UCSD-AML1 (cell line): ENCODE measurements around the gene ACOX3.
"Not testable (repeated sequence)": the region's sequence is repeated elsewhere in the genome, so short reads cannot be mapped to it uniquely, and the experiment has no call there.

ENCODE experiments used
- DNase-seq: peaks from one replicate; lab custom pipeline; 2025; ENCODE audit not compliant: unreplicated experiment; lab: John Stamatoyannopoulos, UW

ACOX3 gene

DNA sequence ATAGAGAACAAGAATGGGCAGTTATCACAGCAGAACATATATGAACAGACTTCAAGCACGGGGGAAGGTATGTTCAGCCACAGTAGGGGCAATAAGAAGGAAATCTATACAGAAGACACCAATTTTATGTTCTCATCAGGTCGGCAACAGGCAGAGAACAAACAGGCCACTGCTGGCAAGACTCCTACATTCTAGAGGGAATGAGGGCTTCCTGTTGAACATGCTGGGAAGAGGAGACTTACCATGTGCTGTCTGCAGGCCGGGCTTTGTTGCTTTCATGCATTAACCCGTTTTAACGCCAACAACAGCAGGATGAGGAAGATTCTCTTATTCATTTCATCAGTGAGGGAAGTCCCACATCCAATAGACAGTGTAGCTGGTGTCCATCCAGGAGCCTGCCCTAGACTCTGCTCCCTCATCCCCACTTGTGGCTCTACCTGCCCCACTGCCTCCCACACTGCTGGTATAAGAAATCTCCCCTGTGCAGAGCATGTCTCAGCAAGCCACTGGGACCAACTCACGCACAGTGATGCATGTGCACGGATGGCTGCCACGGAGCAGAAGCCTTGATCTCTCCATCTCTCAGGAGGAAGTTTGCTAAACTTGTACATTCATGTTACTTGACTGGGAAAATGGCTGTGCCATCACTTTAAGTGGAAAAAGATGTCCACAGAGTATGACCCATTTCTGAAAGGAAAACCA, 84.5 kb downstream of the ACOX3 start:
- DNase-seq = no peak

DNA sequence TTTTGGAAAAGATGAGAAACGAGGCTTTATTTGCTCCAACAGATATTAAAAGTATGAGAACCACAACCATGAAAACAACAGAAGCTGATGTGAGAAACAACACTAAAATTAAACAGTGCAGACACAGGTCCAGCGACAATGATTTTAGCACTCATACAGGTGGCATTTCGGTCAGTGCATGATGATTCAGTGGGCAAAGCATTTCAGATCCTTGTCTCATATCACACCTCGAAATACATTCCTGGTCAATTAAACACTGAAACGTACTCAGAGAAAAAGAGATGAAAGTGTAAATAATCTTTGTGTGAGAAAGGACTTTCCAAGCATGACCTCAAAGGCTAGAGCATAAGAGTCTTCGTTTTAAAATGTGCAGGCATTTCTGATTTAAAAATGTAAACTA, 85.2 kb downstream of the ACOX3 start:
- no peak for DNase-seq

DNA sequence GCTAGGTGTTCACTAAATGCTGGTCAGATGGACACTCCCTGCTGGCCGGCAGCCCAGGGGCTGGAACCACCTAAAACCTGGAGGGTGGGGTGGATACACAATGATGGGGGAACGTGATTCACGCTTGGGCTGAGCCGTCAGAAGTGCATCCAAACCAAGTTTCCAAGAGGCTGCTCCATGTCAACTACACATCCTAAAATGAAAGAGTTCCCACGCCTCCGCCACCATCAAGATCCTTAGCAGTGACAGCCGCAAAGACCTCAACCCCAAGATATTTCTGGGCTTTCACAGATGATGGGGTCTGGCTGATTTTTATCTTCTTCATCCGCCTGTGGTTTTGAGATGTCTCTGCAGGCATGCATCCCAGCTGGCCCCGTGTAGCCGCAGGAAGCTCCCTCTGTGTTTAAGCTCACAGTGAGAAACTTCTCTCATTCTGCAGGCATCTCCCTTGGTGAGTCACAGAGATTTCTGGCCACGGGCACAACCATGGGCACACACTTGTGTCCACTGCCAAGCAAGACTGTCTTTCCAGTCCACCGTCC, 86.5 kb downstream of the ACOX3 start:
- DNase-seq = no peak

DNA sequence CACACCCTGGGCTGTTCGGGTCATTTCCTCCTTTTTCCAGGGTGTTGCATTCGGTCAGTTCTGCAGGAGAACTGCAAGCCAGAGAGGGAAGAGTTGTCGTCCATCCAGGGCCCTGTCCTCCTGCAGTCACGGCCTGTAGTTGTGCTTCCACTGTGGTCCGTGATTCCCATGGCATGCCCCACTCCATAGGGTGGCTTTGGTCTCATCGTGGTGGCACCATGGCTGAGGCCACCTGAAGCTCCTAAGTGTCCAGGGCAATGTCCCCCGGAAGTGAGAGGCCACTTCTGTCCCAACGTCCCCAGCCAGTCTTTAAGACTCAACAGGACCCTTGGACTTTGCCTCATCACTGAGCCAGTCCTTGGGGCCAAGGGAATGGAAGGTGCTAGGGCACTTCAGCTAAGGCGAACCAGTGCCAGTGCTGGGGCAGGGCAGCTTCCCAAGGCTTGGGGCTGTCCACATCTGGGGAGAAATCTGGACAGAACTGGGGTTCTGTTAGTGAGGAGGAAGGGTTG, 87.3 kb downstream of the ACOX3 start:
- no peak for DNase-seq

DNA sequence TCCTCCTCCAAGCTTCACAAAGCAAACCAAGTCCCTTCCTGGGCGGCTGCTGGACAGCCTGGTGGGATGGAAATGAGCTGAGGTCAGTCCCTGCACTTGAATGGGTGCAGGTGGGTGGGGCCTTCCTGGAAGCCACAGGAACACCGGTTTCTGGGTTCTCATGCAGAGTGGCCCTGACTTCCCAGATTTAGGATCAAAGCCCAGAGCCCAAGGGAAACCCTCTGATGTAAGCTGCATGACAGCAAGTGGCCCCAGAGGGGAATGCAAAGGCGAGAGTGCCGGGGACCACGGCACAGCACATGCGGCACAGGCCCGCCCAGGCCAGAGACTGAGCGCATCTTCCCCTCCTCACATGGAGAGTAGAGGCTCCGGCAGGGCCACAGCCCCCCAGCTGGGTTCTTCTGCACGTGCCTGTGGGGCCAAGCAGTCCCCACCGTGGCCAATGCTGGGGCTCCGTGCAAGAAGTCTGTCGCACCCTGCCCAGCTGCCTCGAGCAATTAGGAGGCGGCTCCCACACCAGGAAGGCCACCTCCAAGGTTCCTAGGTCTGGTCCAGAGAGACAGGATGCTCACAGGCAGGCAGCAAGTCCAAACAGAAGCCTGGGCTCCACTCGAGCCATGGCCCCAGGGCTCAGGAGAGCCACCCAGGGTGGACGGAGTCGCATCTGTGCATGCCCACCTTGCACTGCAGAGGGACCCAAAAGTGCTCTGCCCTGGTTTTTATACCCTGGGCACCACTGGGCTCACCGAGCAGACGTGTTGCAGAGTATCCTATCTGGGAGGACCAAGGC, 88.0 kb downstream of the ACOX3 start:
- no peak for DNase-seq

DNA sequence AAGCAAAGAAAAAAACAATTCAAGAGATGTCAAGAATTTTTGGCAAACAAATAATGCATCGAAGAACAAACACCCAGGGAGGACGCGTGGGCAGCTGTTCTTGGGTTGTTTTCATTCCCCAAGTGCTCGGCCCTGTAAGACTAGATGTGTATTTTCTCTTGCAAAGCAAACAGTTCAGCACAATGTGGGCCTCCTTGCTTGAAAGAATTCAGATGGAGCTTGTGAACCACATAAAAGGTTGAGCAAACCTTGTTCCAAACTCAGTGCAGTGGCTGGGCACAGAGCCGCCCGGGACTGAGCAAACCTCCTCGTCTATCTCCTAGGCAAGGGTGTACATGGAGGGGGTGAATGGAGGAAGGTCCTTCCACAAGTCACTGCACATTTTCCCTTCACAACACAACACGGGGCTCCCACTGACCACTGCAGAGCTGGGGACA, 88.6 kb downstream of the ACOX3 start:
- no peak for DNase-seq

DNA sequence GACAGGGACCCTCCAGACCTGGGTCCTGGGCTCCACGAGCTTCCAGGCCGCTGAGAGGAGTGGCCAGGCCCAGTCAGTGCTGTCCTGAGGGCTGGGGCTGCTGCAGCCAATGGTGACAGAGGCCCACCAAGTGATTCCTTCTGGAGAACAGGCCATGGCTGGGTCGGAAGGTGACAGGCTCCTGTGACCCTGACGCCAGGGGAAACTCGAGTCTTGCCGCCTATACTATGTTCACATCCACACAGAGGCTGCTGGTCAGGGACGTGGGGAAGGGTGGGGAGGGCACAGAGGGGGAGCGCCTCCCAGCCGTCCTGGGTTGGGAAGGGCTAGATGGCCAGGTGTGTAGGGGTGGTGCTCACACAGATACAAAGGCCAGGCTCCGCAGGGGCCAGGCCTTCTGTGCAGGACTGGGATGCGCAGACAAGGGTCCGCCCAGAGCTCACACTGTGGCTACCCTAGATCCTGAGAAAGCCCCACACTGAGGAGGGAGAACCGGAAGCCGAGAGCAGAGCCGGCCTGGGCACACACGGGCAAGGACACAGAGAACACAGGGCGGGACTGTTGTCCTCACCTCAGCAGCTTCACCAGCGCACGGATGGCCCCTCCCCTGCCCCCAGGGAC, 89.6 kb downstream of the ACOX3 start:
- DNase-seq = no peak

DNA sequence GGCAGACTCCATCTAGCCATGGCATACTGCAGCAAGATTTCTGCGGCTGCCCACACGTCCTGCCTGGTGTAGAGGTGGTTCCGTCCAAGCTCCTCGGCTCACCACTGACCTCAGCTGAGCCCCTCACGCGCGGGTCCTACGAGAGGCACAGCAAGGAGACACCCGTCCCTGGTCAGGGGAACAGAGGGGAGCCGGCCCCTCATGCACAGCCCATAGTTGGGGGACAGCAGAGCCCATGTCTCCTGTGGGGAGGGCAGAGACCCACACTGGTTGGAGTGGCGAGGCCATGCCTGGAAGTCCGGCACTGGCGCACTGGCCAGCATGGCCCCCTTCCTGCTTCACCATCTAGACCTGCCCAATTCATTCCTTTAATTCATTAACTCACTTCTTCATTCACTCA, 90.2 kb downstream of the ACOX3 start:
- DNase-seq = no peak

DNA sequence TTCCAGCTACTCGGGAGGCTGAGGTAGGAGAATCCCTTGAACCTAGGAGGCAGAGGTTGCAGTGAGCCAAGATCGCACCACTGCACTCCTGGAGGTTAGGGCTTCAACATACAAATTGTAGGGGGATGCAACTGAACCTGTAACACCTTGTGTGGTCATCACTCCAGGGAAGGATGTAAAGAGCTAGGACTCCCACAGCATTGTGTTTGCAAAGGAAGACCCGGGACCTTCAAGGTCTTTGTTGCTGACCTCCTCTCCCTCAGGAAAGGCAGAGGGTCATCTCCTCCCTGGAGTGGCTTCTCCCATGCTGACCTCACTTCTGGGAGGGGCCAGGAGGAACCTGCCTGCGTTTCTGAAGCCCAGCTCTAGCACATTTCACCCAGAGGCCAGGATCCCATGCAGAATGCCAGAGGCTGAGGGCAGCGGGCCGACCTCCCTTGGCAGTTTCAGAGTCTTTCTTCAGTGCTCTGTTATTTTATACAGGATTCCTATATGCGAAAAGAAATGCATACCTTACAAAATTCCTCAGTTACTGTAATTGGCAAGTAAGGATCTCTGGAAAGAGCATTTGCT, 90.8 kb downstream of the ACOX3 start:
- no peak for DNase-seq

DNA sequence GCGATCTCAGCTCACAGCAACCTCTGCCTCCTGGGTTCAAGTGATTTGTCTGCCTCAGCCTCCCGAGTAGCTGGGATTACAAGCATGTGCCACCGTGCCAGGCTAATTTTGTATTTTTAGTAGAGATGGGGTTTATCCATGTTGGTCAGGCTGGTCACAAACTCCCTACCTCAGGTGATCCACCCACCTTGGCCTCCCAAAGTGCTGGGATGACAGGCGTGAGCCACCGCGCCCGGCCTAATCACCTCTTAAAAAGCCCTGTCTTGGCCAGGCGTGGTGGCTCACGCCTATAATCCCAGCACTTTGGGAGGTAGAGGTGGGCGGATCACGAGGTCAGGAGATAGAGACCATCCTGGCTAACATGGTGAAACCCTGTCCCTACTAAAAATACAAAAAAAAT, 91.3 kb downstream of the ACOX3 start:
- DNase-seq = not testable (repeated sequence)

DNA sequence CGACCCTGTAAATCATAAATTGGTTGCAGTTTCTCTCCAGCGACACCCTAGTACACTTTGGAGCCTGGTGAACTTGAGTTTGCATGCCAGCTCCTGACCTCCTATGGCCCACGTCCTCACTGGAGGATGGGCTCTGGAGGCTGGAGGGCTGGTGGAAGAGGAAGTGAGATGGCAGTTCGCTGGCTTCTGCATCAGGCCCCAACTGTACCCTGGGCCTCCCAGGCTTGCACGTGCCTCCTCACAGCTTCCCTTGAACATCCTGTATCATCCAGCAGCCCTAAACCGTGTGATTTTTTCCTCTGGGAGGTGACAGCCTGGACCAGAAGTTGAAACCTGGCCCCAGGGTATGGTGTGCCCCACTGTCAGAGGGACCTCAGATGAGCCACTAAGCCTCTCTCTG, 92.5 kb downstream of the ACOX3 start:
- peak; percentile 62 for DNase-seq

DNA sequence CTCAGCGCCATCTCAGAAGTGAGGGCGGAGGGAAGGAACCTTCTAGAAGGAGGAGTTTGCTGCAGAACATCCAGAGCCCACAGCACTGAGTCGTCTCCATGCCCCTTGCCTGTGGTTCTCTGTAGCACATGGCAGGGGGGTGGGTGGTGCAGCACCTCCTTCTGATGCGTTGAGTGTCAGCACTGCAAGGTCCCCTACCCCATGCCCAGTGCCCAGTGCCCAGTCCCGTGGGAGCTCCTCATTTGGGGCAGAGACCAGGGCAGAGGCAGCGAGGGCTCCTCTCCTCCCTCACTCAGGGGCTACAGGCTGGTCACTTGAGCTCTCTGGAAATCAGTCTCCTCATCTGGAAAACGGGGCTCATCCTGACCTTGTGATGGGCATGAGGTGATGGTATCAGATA, 92.9 kb downstream of the ACOX3 start:
- DNase-seq = no peak

DNA sequence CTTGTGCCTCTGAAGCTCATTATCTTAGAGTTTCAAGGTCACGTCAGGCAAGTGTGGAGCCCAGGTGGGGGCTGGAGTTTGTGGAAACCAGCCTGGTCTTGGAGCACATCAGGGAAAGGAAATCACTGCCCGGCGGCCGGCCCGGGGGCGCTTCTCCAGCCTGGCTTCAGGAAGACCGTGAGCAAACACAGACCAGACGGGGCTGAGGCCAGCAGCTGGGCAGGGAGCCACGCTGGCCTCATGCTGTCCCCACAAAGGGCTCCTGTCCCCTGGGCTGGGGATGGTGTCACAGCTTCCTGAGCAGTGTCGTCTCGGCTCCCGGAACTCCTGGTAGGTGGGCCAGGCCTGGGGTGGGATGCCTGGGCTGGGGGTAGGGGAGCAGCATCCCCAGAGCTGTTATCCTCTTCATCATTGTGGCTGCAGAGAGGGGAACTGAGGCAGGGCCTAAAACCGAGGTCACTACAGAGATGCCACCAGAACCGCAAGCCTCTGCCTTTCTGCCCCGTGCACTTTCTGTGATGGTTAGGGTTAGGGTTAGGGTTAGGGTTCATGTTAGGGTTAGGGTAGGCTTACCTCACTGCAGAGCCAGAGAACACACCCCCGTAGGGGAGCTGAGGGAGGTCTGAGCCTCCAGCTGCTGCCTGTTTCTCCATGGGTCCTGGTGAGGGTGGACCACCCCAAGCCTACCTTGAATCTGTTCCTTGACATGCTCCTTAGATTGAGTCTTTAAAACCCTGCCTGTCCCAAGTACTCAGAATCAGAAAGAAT, 93.5 kb downstream of the ACOX3 start:
- no peak for DNase-seq

DNA sequence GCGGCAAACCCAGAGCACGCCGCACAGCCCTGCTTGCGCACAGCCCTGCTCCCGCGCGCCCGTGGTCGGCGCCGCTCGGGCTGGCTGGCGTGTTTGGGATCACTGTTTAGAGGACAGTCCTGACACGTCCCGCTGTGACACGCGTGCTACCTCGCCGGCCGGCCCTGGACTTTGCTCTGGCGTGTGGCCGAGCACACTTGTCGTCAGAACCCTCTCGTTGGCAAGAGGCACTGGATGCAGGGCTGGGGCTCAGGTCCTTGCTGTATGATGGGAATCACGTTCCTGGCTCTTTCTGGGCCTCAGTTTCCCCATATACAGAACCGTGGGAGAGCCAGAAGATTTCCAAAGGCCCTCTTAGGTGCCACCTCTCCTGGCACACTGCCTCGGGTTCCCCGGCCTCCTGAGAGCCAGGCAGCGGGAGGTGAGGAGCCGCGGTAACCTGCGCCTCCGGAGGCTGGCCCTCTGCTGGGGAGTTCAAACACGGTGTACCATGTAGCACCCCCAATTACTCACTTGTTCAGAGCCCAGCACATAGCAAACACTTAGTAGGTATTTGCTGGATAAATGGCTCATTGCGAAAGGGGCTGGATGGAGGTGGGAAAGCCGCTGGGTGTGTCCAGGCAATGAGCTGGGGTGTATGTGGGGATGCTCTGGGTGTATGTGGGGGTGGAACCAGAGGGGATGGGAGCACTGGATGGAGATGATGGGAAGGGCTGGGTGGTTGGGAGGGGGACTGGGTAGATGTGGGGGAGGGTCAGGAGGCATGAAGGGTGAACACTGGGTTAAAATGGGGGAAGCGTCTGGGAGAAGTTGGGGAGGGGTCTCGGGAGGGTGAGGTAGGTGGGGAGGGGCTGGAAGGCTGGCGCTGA, 94.3 kb downstream of the ACOX3 start:
- no peak for DNase-seq

DNA sequence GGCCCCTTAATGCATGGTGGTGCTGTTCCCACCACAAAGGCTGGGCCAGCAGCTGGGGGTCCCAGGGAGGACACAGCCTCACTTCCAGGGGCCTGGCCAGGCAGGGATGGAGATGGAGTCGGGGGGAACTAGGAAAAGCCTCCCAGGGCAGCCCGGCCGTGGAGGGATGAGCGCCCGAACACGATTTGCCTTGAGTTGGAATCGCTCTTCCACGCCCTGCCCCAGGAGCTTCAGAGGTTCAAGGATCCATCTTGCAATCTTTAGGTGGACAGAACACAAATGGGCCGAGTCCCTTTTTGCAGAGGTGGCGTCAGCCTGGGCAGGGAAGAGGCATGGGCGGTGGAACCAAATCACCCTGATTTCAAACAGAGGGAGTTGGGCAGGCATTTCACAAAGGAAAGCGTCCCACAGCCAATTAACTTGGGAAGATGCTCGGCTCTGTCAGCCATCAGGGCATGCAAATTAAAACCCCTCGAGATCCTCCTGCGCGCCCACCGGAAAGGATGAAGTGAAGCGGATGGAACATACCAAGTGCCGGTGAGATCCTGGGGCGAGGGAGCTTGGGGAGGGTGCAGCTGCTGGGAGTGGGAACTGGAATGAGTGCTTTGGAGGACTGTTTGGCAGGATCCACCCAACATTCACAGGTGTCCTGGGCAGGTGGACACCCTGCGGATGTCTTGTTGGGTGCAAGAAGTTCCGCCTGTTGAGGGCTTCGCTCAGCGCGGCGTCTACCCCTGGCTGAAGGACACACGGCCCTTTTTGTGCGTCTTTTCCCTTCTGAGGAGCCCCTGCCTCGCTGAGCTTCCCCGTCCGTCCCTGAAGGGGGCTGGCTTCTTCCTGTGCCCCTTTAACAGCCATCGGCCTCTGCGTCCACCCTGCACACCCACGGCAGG, 95.2 kb downstream of the ACOX3 start:
- DNase-seq = no peak

DNA sequence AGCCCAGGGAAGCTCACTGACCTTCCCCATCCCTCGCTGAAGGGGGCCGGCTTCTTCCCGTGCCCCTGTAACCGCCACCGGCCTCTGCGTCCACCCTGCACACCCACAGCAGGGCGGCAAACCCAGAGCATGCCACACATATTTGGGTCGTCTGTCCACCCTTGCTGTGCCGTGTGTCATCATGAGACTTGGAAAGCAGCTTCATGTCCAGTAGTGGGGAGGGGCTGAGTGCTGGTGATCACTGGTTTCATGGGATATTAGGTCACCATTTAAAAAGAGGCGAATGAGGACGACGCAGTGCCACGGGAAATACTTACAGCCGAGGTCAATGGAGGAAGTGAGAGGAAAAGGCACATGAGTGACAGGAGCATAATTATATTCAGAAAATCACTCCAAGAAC, 96.1 kb downstream of the ACOX3 start:
- DNase-seq = no peak

DNA sequence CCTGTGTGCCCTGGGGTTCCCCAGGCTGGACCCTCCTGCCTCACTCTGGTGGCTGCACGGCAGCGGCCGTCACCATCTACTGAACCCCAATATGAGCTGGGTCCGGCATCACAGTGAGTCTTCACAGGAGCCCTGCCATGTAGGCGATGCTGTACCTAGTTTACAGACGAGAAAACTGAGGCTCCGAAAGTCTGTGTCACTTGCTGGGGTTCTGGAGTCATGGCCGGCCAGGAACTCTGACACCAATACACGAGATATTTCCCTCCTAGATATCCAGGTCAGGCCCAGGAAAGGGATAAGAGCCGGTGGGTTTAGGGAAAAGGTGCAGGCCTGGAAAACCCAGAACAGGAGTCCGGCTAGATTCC, 96.6 kb downstream of the ACOX3 start:
- no peak for DNase-seq

DNA sequence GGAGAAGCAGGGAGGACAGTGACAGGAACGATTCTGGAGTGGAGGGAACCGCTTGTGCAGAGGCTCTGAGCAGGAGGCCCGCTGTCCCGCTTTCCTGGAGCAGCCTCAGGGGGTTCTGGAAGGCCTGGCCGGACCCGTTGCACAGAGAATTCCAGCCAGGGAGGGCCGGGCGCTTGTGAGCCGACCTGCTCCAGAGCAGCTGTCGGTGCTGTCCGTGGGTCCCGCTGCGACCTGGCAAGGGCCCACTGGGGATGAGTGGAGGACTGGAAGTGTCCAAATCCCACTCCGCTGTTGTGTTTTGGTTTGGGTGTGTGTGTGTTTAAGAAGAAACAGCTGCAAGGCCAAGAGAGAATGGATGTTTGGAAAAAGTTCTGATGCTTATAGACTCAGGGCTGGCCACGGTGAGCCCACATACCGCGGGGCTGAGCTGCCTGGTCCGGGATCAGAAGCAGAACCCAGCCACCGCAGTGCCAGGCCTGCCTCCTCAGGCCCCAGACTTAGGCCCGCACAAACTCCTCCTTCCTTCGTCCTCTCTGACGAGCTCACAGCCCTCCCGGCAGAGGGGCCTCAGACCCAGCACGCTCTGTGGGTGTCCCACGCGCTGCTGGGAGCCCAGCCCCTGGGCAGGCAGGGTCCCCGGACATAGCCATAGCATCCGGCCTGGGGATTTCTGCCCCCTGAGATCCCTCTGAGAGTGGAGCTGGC, 97.1 kb downstream of the ACOX3 start:
- no peak for DNase-seq
